Stimulated activated CD8-positive, alpha-beta memory T cell treated with anti-CD3 and anti-CD28 coated beads, Interleukin-7, amount 100 ng/mL, for 1 hour (primary cell): ENCODE measurements around the gene KATNB1.

Experiments
- DNase-seq, 2 donors: peaks; one replicate each; pipeline ENCODE4 v3.0.0-alpha.2; 2020; ENCODE audit warnings: low read depth in 2 of 2

The KATNB1 gene

GRCh38 chr16:57735755-57736418 is at the start of gene KATNB1:
TSS of gene KATNB1 (plus strand) at chr16:57735770. CDS start at chr16:57737244, 1,474 bp downstream.
- DNase-seq, result no peak

- no peak for DNase-seq
These were observed 49.0 kb upstream of the KATNB1 start for GRCh38 chr16:57686577-57686976.

GRCh38 chr16:57687363-57687929 is 48.1 kb upstream of the KATNB1 start:
- no peak for DNase-seq

- DNase-seq, result no peak
These were observed 47.0 kb upstream of the KATNB1 start for GRCh38 chr16:57688487-57688986.

GRCh38 chr16:57688987-57689761 is 46.4 kb upstream of the KATNB1 start:
- DNase-seq, result no peak

- no peak for DNase-seq
These were observed 45.6 kb upstream of the KATNB1 start for GRCh38 chr16:57689762-57690558.

- no peak for DNase-seq
These were observed 44.6 kb upstream of the KATNB1 start for GRCh38 chr16:57690782-57691471.

GRCh38 chr16:57692636-57693035 is 42.9 kb upstream of the KATNB1 start:
- no peak for DNase-seq

GRCh38 chr16:57693550-57693949 is 42.0 kb upstream of the KATNB1 start:
- DNase-seq, result no peak

- DNase-seq, result no peak
These were observed 41.3 kb upstream of the KATNB1 start for GRCh38 chr16:57694231-57694724.

- no peak for DNase-seq
These were observed 40.6 kb upstream of the KATNB1 start, which contains the start of gene DRC7 for GRCh38 chr16:57694725-57695679. TSS of gene DRC7 (plus strand) at chr16:57694806. CDS start at chr16:57697950, 3,144 bp downstream.

- DNase-seq, result no peak
These were observed 39.9 kb upstream of the KATNB1 start for GRCh38 chr16:57695680-57696069.

- no peak for DNase-seq
These were observed 39.3 kb upstream of the KATNB1 start for GRCh38 chr16:57696240-57696639.

GRCh38 chr16:57697896-57698537 is 37.6 kb upstream of the KATNB1 start:
- DNase-seq, result no peak

- no peak for DNase-seq
These were observed 36.7 kb upstream of the KATNB1 start for GRCh38 chr16:57698812-57699405.

GRCh38 chr16:57699481-57699880 is 36.1 kb upstream of the KATNB1 start:
- DNase-seq, result no peak

- no peak for DNase-seq
These were observed 35.7 kb upstream of the KATNB1 start for GRCh38 chr16:57699899-57700298.

- DNase-seq, result no peak
These were observed 34.6 kb upstream of the KATNB1 start for GRCh38 chr16:57700781-57701551.
